KOPT-K1 (cell line): ENCODE measurements around the gene BIN1.

Source experiments
- H3K27ac ChIP-seq: fragments of 200-600 bp; sonication (generic); 2 replicates; pipeline ENCODE4 v1.5.1; 2016; ENCODE audit warnings: antibody characterized with exemption, mild to moderate bottlenecking, low read depth, low read length; ENCODE audit not compliant: poor library complexity, severe bottlenecking
- H3K36me3 ChIP-seq: fragments of 200-600 bp; sonication (generic); 2 replicates; pipeline ENCODE4 v1.5.1; 2017; ENCODE audit warnings: antibody characterized with exemption, mild to moderate bottlenecking, low read length, moderate library complexity; ENCODE audit not compliant: insufficient read depth
- H3K9me3 ChIP-seq: fragments of 200-600 bp; sonication (generic); 2 replicates; pipeline ENCODE4 v1.5.1; 2017; ENCODE audit warnings: antibody characterized with exemption, low read length, mild to moderate bottlenecking; ENCODE audit not compliant: insufficient read depth, poor library complexity, severe bottlenecking

Gene BIN1

DNA sequence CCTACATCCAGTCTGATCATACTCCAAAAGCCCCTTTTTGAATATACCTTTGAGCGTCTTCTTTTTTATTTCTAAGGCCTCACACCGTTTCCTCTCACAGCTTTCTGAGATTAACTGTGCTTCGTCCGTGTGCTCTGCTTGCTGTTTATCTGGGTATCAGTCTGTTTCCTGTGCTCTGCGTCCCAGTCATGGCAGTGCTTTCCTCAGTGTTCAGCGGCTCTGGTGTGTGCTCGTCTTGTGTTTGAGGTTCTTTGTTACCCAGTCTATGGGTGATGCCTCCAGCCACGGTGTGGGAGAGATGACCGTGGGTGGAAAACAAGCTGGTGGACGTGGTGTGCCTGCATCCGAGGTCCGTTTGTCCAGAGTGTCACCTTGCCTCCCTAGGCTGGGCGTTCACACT, 33.6 kb upstream of the BIN1 start:
- peaks cover 21% of the 10 kb centered on the region for H3K9me3 ChIP-seq
- H3K27ac ChIP-seq: no peak overlapping the region
- no peaks in the 10 kb centered on the region for H3K36me3 ChIP-seq

DNA sequence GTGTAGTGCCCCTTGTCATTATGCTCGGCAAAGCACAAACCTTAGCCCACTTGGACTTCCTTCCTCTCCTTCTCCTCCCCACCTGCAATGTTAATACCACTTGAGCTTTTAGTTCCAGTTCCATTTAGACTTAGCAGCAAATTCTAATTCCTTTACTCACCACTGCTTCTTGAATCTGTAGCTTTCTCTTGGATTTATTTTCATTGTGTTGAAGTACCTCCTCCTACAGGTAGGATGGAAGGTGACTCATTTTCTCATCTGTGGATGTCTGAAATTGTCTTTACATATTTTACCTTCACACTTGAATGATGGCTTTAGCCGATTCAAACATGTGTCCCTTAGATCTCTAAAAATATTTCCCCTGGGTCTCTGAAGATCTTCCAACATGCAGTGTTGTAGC, 32.8 kb upstream of the BIN1 start:
- Histone ChIP-seq H3K9me3 (peaks cover 21% of the 10 kb centered on the region), H3K36me3 (no peaks in the 10 kb centered on the region)

DNA sequence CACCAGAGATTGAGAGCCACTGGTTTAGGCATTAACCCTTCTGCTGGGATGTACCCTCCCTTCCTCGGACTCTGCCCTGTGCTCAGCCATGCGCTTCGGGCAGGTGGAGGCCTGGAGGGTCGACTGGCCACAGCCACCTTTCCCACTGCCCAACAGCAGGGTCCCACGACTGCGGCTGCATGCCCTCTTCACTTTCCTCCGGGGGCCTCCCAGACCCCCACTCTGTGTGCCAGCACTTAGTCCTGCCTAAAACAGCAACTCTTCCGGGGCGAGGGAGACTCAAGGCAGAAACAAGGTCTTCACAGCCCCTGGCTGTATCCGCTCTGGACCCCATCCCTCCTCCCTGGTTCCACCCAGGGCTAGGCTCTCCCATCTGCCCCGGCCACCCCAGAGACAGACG, 31.3 kb upstream of the BIN1 start:
- Histone ChIP-seq H3K36me3 (no peaks in the 10 kb centered on the region), H3K27ac (no peak overlapping the region)

More for the DNA sequence above, 32.8 kb upstream of the BIN1 start:
- H3K27ac ChIP-seq: no peak overlapping the region

DNA sequence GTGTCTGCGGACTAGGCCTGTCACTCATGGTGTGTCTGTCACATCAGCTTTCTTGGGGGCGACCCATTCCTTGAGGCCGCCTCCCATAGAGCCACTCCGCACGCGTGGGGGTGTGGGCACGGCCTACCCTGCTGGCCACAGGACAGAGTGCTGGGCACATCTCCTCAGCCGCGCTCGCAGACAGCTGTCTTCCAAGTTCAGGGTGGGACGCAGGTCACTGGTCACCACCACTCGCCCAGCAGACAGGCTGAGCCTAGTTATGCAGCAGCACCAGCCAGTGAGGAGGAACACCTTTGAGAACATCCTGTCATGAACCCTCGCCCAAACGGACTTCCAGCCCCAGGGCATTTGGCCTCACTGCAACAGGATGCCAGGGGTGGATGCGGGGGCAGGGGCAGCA, 30.8 kb upstream of the BIN1 start:
- no peak overlapping the region for H3K27ac ChIP-seq
- no peaks in the 10 kb centered on the region for H3K36me3 ChIP-seq

More for the DNA sequence above, 31.3 kb upstream of the BIN1 start:
- H3K9me3 ChIP-seq: peaks cover 21% of the 10 kb centered on the region

DNA sequence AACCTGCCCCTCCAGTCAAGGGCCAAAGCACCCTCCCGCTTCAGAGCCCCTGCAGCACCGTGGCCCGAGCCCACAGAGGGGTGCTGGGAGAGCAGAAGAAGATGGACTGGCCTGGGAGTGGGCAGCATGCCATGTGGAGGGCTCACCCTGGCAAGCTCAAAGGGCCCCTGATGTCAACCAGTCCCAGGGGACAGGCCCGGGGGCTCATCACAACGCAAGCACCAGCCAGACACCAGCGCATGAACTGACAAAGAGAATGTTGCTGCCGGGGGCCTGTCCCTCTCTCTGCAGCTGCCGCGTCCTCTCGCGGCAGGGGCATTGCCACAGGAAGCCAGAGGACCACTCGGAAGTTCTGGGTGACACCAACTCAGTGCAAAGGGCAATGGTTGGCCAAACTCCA, 30.3 kb upstream of the BIN1 start:
- Histone ChIP-seq H3K36me3 (no peaks in the 10 kb centered on the region), H3K27ac (no peak overlapping the region), H3K9me3 (peaks cover 21% of the 10 kb centered on the region)

More for the DNA sequence above, 30.8 kb upstream of the BIN1 start:
- peaks cover 21% of the 10 kb centered on the region for H3K9me3 ChIP-seq

DNA sequence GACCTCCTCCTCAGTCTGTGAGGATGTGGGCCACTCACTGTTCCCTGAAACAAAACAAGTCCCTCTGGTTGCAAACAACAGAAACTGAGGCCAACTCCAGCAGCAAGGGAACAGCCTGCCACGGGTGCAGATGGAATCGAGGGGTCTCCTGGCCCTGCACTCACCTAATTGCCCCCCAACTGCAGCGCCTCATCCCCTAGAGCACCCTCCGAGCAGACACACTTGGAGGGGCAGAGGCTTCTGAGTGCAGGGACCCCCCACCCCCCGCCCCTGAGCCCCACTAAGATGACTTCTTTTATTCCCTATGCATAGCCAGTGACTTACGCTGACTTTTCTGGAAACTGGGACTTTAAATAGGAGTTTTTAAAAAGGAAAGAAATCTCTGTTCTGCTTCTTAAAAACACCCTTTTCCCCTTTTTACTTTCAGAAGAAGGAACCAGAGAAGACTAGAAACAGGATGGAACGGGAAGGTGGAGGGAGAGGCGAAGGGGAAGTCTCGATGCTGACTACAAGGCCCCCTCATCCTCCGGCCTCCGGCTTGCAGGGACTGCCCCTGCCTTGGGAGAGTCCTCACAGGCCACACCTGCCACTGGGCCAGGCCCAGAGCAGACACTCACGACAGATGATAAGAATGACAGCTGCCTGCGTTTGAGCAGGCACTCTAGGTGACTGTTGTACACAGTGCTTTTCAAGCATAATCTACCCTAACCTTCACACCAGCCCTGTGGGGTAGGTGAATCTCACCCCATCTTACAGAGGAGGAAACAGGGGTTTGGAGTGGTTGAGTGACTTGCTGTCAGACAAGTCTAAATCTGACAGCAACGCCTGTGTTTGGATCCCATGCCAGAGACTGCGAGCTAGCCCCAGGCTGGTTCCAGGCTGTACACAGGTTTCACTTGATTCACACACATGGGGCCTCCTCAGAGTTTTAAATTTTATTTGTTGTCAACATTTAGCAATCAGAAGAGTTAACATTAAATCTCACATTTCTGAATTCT, 28.2 kb upstream of the BIN1 start:
- H3K36me3 ChIP-seq: no peaks in the 10 kb centered on the region
- H3K9me3 ChIP-seq: peaks cover 16% of the 10 kb centered on the region
- H3K27ac ChIP-seq: no peak overlapping the region

DNA sequence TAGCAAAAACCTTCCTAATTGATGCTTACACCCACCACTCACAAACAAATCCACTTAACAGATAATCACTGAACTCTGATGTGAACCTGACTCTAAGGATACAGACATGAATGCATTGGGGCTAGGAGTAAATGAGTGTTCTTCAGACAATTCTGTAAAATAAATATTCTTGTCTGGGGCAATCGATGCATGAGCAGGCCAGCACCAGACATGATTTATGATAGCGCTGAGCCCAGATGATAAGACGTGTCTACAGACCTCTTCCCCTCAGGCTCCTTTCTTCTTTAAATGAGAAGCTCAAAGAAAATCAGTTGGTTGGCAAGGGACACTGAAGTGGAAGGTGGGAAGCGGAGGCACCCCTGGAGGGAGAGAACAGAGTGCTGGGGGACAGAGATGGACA, 27.3 kb upstream of the BIN1 start:
- no peak overlapping the region for H3K27ac ChIP-seq
- peaks cover 7% of the 10 kb centered on the region for H3K9me3 ChIP-seq
- no peaks in the 10 kb centered on the region for H3K36me3 ChIP-seq

DNA sequence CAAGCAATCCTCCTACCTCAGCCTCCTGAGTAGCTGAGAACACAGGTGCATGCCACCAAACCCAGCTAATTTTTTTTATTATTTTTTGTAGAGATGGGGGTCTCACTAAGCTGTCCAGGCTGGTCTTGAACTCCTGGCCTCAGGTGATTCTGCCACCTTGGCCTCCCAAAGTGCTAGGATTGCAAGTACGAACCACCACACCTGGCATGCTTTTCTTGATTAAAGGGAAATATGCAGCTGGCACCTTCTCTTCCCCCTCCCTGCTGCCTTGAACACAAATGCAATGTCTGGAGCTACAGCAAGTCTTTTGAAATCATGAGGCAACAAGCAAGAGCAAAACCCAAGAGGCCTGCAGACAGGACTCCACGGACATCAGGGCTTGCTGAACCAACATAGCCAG, 26.8 kb upstream of the BIN1 start:
- no peak overlapping the region for H3K27ac ChIP-seq
- H3K36me3 ChIP-seq: no peaks in the 10 kb centered on the region
- peaks cover 4% of the 10 kb centered on the region for H3K9me3 ChIP-seq

DNA sequence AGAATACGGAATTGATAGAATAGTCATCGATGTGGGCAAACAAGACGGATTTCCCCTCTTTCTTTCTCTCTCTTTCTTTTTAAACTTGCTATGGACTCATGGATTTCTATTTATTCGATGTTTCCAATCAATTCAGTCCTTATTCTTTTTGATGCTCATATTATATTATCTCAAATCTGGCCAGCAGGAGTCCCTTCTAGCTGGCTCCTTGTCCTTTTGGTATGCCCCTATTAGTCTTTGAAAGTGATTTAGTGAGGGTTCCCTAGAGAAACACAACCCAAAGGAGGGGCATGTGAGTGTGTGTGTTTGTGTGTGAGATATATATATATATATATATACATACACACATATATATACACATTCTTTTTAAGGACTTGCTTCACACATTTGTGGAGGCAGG, 23.5 kb upstream of the BIN1 start:
- no peak overlapping the region for H3K27ac ChIP-seq

DNA sequence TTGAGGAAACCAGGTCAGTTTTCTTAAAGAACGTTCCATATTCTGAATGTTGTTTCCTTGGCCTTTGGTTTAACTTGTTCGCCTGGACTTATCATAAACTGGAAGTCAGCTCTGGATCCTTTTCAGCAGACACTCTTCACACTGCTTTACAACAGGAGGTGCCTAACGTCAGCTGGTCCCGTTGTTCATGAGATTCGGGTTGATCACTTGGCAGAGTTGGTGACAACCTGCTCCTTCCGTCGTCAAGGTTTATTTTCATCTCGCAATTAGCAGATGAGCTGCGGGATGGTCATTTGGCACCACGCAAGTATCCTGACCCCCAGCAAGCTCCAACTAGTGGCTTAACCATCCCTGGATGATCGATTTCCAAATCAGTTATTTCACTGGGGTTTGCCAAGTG, 23.0 kb upstream of the BIN1 start:
- Histone ChIP-seq H3K27ac (no peak overlapping the region), H3K9me3 (peaks cover 4% of the 10 kb centered on the region), H3K36me3 (no peaks in the 10 kb centered on the region)

More for the DNA sequence above, 23.5 kb upstream of the BIN1 start:
- no peaks in the 10 kb centered on the region for H3K36me3 ChIP-seq
- peaks cover 4% of the 10 kb centered on the region for H3K9me3 ChIP-seq

DNA sequence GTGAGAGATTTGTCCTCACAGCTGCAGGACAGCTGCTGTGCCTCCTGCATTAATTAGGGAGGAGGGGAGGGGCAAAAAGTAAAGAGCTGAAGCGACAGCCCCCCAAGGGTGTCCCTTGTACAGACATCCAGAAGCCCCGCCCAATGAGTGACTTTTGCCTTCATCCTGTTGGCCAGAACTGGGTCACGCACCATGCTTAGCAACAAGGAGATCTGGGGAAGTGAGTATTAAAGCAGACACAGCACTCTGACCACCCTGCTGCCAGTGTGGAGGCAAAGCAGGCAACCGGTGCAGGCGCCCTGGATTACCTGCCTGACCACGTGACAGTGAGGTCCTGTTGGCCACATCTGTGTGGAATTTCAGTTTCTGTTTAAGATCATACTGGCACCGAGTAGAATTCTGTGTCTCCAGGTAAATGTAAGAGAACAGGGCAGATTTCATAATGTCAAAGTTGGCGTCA, 21.5 kb upstream of the BIN1 start:
- Histone ChIP-seq H3K27ac (no peak overlapping the region), H3K36me3 (no peaks in the 10 kb centered on the region), H3K9me3 (peaks cover 6% of the 10 kb centered on the region)

DNA sequence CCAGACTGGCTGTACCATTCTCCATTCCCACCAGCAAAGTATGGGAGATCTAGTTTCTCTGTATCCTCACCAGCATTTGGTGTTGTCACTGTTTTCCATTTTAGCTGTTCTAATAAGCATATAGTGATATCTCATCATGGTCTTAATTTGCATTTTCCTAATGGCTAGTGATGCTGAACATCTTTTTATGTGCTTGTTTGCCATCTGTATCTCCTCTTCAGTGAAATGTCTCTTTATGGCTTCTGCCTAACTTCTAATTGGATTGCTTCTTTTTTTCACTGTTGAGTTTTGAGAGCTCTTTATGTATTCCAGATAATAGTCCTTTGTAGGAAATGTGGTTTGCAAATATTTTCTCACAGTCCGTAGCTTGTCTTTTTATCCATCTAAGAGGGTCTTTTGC, 18.9 kb upstream of the BIN1 start:
- Histone ChIP-seq H3K36me3 (no peaks in the 10 kb centered on the region), H3K27ac (no peak overlapping the region), H3K9me3 (peaks cover 26% of the 10 kb centered on the region)

DNA sequence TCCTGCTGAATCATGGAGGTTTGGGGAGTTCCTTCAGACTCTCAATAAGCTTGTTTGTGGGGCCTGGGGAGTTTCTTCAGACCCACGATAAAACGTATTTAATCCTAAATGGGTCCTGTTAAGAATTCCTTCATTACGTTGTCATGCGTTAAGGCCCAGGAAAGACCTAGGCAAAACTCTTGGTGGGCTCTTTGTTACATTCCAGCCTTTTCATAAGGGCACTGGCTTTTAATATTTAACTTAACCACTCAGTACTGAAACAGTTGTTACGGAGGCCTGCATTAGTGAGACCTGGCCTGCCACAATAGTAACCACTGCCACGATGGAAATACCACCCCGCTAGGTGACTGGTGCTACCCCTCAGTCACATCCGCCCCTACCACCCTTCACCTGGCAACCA, 17.5 kb upstream of the BIN1 start:
- Histone ChIP-seq H3K36me3 (no peaks in the 10 kb centered on the region), H3K27ac (no peak overlapping the region), H3K9me3 (peaks cover 31% of the 10 kb centered on the region)

DNA sequence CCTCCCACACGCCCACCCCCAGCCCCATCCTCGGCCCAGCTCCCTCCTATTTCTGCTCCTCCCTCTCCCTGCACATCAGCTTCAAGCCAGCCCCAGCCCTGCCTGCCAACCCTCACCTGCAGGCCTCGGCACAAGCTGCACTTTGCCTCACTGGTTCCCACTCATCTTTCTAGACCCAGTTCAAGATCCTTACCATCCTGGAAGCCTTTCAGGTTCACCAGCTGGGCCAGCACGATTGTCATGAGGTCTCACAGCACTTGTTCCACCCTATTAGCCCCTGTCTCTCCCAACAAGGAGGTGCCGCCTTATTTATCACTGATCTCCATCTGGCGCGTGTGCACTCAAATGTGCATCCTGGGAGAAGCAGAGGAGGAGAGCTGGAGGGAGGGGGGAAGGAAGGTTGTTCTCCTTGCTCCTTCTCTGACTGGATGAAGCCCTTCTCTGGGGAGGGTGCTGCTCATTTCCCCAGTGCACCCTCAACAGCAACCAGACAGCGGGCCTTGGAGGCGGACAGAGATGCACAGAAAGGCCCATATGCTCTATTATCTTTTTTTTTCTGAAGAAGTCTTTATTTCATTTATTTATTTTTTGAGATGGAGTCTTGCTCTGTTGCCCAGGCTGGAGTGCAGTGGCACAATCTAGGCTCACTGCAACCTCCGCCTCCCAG, 15.5 kb upstream of the BIN1 start:
- Histone ChIP-seq H3K9me3 (peaks cover 31% of the 10 kb centered on the region), H3K27ac (no peak overlapping the region), H3K36me3 (no peaks in the 10 kb centered on the region)

DNA sequence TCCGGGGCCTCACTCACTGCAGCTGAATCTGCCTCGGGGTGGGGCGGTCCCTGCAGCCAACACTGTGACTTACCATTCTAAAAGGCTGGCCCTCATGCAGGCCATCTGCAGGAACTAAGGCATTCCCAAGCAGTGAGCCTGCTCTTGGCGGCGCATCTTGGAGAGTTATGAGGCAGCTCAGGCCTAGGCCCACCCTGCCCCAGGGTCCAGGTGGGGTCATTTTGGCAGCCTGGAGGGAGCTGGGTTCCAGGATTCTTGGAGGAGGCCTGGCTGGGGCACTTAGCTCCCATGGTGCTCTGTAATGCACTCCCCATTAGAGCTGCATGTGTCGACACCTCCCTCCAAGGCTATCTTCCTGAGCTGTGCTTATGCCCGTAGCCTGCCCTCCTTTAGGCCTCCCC, 14.8 kb upstream of the BIN1 start:
- no peaks in the 10 kb centered on the region for H3K36me3 ChIP-seq
- peaks cover 31% of the 10 kb centered on the region for H3K9me3 ChIP-seq
- H3K27ac ChIP-seq: no peak overlapping the region
